Vagina (tissue), 2 donors: ENCODE data around the gene DPYD. TPM values are rescaled to one million over a fixed set of nuclear protein-coding genes. Genes with fewer than 3 reads are reported as not detected.

ENCODE experiments used
- DNase-seq, 2 donors: peaks; one replicate each; pipeline ENCODE4 v3.0.0-alpha.2; 2017; ENCODE audit errors: extremely low spot score in 2 of 2
- H3K27ac ChIP-seq: fragments of 200-600 bp; sonication (generic); one replicate; pipeline ENCODE4 v1.5.1; 2019
- H3K27me3 ChIP-seq: fragments of 200-600 bp; sonication (generic); one replicate; pipeline ENCODE4 v1.5.1; 2019
- H3K36me3 ChIP-seq, 2 donors: fragments of 200-600 bp; sonication (generic); one replicate each; pipeline ENCODE4 v1.5.1; 2017 to 2019
- H3K4me1 ChIP-seq: fragments of 200-600 bp; sonication (generic); one replicate; pipeline ENCODE4 v1.5.1; 2019
- H3K4me3 ChIP-seq, 2 donors: fragments of 200-600 bp; sonication (generic); 1 replicate in 1 of 2; 2 replicates in 1 of 2; pipeline ENCODE4 v1.5.1; 2016 to 2019
- H3K9me3 ChIP-seq: fragments of 200-600 bp; sonication (generic); one replicate; pipeline ENCODE4 v1.5.1; 2019
- POLR2A ChIP-seq, 2 donors: fragments of 450-650 bp; IDR thresholded peaks; one replicate each; pipeline ENCODE4 v1.6.1; 2017; ENCODE audit warnings: antibody characterized with exemption in 2 of 2, mild to moderate bottlenecking in 2 of 2, moderate library complexity in 2 of 2
- POLR2AphosphoS5 ChIP-seq, 2 donors: sonication (generic); formaldehyde crosslinking; IDR thresholded peaks; one replicate each; pipeline ENCODE4 v1.9.0; 2017; ENCODE audit warnings: antibody characterized with exemption in 2 of 2, mild to moderate bottlenecking in 2 of 2, low read depth in 1 of 2; ENCODE audit not compliant: insufficient read depth in 1 of 2
- intact Hi-C: fragments of 100-400 bp; cut with DNase I; formaldehyde crosslinking; loops from one replicate; pipeline ENCODE4 v1.15.1; 2023
- total RNA-seq: library from RNA; depleted of rRNA; stranded (reverse); fragments of >200 nt; gene quantifications from one replicate; pipeline ENCODE4 v1.2.3, GENCODE V29; 2016
- TF ChIP-seq, protein P1 (sequence below), 3 experiments: fragments of 450-650 bp in 2 of 3; fragments of 200-600 bp in 1 of 3; sonication (generic) in 1 of 3; IDR thresholded peaks; one replicate each; pipeline ENCODE4 v1.5.1; 2017 to 2019; ENCODE audit warnings: antibody characterized with exemption in 3 of 3, mild to moderate bottlenecking in 2 of 3, moderate library complexity in 2 of 3

DPYD gene
- total RNA-seq, 1 donor from 2014 or later, result 45.7 TPM

- Histone ChIP-seq H3K4me3 (no peak overlapping the region), H3K9me3 (no peaks in the 10 kb centered on the region), H3K27ac (no peak overlapping the region), H3K27me3 (no peaks in the 10 kb centered on the region), H3K4me1 (no peaks in the 10 kb centered on the region), H3K36me3 (no peaks in the 10 kb centered on the region)
- DNase-seq, result no peak
- intact Hi-C loops, result no loop called here
- TF ChIP-seq POLR2AphosphoS5 (IDR thresholded peaks at IDR 0.05; ENCODE audit: insufficient read depth in 1 of 2, low read depth in 1 of 2), result no peak
- TF ChIP-seq, protein P1, sequence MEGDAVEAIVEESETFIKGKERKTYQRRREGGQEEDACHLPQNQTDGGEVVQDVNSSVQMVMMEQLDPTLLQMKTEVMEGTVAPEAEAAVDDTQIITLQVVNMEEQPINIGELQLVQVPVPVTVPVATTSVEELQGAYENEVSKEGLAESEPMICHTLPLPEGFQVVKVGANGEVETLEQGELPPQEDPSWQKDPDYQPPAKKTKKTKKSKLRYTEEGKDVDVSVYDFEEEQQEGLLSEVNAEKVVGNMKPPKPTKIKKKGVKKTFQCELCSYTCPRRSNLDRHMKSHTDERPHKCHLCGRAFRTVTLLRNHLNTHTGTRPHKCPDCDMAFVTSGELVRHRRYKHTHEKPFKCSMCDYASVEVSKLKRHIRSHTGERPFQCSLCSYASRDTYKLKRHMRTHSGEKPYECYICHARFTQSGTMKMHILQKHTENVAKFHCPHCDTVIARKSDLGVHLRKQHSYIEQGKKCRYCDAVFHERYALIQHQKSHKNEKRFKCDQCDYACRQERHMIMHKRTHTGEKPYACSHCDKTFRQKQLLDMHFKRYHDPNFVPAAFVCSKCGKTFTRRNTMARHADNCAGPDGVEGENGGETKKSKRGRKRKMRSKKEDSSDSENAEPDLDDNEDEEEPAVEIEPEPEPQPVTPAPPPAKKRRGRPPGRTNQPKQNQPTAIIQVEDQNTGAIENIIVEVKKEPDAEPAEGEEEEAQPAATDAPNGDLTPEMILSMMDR (IDR thresholded peaks at IDR 0.05), result no peak
- TF ChIP-seq POLR2A (IDR thresholded peaks at IDR 0.05), result no peak
Measured at GRCh38 chr1:97563926-97564325, 356.9 kb downstream of the DPYD start.

DNA sequence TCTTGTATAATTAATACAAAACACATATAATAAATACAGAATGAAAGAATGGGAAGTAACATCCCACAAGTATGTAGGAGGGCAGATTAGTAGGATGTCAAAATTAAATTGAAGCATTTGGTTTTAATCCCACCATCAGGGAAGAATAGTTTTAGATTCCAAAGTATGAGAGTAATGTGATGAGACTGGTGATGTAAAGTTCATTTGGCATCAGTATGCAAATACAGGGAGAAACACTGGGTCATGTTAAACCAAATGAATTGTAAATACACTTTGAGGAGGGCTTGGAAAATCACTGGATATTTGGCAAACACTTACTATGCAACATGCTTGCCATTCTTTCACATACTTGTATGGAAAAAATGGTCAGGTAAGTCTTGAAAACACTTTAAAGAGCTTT, 358.8 kb downstream of the DPYD start:
- Histone ChIP-seq H3K4me1 (no peaks in the 10 kb centered on the region), H3K27me3 (no peaks in the 10 kb centered on the region), H3K4me3 (no peak overlapping the region), H3K27ac (no peak overlapping the region), H3K36me3 (no peaks in the 10 kb centered on the region), H3K9me3 (no peaks in the 10 kb centered on the region)
- intact Hi-C loops, result no loop called here
- TF ChIP-seq POLR2AphosphoS5 (IDR thresholded peaks at IDR 0.05; ENCODE audit: insufficient read depth in 1 of 2, low read depth in 1 of 2), result no peak
- TF ChIP-seq POLR2A (IDR thresholded peaks at IDR 0.05), result no peak
- TF ChIP-seq, protein P1 (IDR thresholded peaks at IDR 0.05), result no peak
- DNase-seq, result no peak

DNA sequence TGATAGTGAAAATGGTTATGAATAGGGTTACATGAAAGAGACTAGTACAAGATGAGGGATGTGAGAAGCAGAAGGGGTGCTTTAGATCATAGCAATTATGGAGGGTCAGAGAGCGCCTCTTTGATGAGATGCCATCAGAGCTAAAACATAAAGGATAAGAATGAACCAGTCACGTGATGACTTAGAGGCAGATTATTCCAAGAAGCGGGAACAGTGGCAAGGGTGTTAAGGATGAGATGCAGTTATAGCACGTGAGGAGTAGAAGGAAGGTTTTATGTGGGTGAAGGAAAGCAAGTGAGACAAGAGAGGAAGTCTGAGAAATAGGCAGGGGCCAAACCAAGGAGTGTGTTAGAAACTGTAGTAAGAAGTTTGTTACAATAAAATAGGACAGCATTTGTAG, 360.1 kb downstream of the DPYD start:
- no peaks in the 10 kb centered on the region for H3K27me3 ChIP-seq
- H3K36me3 ChIP-seq, result no peaks in the 10 kb centered on the region
- no peaks in the 10 kb centered on the region for H3K9me3 ChIP-seq
- H3K4me3 ChIP-seq, result no peak overlapping the region
- no peak for DNase-seq
- no peaks in the 10 kb centered on the region for H3K4me1 ChIP-seq
- intact Hi-C loops, result no loop called here
- TF ChIP-seq, protein P1 (IDR thresholded peaks at IDR 0.05), result no peak
- TF ChIP-seq POLR2A (IDR thresholded peaks at IDR 0.05) (no peak), POLR2AphosphoS5 (IDR thresholded peaks at IDR 0.05; ENCODE audit: insufficient read depth in 1 of 2, low read depth in 1 of 2) (no peak)
- no peak overlapping the region for H3K27ac ChIP-seq

- Histone ChIP-seq H3K27me3 (no peaks in the 10 kb centered on the region), H3K9me3 (no peaks in the 10 kb centered on the region), H3K36me3 (no peaks in the 10 kb centered on the region), H3K4me1 (no peaks in the 10 kb centered on the region), H3K27ac (no peak overlapping the region), H3K4me3 (no peak overlapping the region)
- no peak for DNase-seq
- intact Hi-C loops, result no loop called here
- TF ChIP-seq, protein P1 (IDR thresholded peaks at IDR 0.05), result no peak
- TF ChIP-seq POLR2AphosphoS5 (IDR thresholded peaks at IDR 0.05; ENCODE audit: insufficient read depth in 1 of 2, low read depth in 1 of 2) (no peak), POLR2A (IDR thresholded peaks at IDR 0.05) (no peak)
Measured at GRCh38 chr1:97553971-97554370, 366.9 kb downstream of the DPYD start.

DNA sequence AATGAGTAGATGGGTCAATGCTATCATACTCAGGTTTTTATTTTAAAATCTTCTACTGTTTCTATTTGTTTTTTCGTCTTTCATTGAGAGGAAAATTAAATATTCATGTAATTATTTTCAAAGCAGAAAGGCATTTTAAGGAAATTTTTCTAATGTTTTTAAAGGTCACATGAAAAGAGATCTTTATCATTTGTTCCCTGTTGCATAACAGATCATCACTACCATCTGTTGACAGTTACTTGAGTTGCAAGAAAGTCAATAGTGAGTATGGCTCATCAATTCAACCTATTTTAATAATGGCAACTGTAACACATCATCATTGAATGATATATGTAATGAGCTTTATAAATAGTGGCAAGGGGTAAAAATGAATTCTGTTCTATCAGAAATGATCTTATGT, 369.7 kb downstream of the DPYD start:
- Histone ChIP-seq H3K36me3 (no peaks in the 10 kb centered on the region), H3K9me3 (no peaks in the 10 kb centered on the region), H3K27me3 (no peaks in the 10 kb centered on the region), H3K4me1 (no peaks in the 10 kb centered on the region), H3K27ac (no peak overlapping the region), H3K4me3 (no peak overlapping the region)
- DNase-seq, result no peak
- intact Hi-C loops, result no loop called here
- TF ChIP-seq POLR2A (IDR thresholded peaks at IDR 0.05), result no peak

DNA sequence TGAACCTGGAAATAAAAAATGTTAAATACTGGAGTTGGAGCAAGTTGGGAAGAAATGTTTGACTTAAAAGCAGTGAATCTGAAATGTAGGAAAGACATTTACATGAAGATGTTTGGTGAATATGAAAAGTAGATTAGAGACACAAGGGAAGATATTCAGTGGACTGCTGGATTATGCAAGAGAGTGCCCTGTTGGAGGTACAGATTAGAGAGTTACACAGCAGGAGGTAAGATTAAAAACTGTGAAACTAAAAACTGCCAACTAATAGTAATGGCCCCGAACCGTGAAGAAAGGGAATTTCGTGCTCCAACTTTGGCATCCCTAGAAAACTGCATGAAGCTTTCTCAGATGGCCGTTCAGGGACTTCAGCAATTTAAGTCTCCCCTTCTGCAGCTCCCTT, 375.4 kb downstream of the DPYD start:
- Histone ChIP-seq H3K27me3 (no peaks in the 10 kb centered on the region), H3K4me1 (no peaks in the 10 kb centered on the region), H3K4me3 (no peak overlapping the region), H3K27ac (no peak overlapping the region), H3K9me3 (no peaks in the 10 kb centered on the region), H3K36me3 (no peaks in the 10 kb centered on the region)
- TF ChIP-seq, protein P1 (IDR thresholded peaks at IDR 0.05), result no peak
- TF ChIP-seq POLR2AphosphoS5 (IDR thresholded peaks at IDR 0.05; ENCODE audit: insufficient read depth in 1 of 2, low read depth in 1 of 2) (no peak), POLR2A (IDR thresholded peaks at IDR 0.05) (no peak)
- intact Hi-C loops, result no loop called here
- DNase-seq, result no peak
